HFFc6 (cell line): ENCODE results near the gene FCN1. TPM values are rescaled to one million over a fixed set of nuclear protein-coding genes. Genes with fewer than 3 reads are reported as not detected.

Source experiments
- DNase-seq: peaks from one replicate; pipeline ENCODE4 v3.0.0-alpha.2; 2018
- H3K27ac Mint-ChIP-seq: 2 replicates; pipeline ENCODE4 v1.8.0; 2020; ENCODE audit warnings: mild to moderate bottlenecking, mixed read lengths
- H3K27me3 Mint-ChIP-seq: 2 replicates; pipeline ENCODE4 v1.8.0; 2021; ENCODE audit warnings: mild to moderate bottlenecking, moderate library complexity, mixed read lengths; ENCODE audit not compliant: insufficient read depth
- H3K36me3 Mint-ChIP-seq: 2 replicates; pipeline ENCODE4 v1.8.0; 2021; ENCODE audit warnings: low read depth, mixed read lengths
- H3K4me1 Mint-ChIP-seq: 2 replicates; pipeline ENCODE4 v1.8.0; 2020; ENCODE audit warnings: low read depth, mixed read lengths
- H3K4me3 Mint-ChIP-seq: 2 replicates; pipeline ENCODE4 v1.8.0; 2020; ENCODE audit warnings: mild to moderate bottlenecking, moderate library complexity, mixed read lengths
- H3K9me3 Mint-ChIP-seq: 2 replicates; pipeline ENCODE4 v1.8.0; 2020; ENCODE audit warnings: mild to moderate bottlenecking, mixed read lengths
- CTCF ChIP-seq: fragments of 200-600 bp; sonication (generic); IDR thresholded peaks from 2 replicates; pipeline ENCODE4 v1.5.0; 2021; ENCODE audit warnings: antibody characterized with exemption, mild to moderate bottlenecking
- total RNA-seq, 6 experiments: library from RNA; stranded (reverse); fragmentation: NEBNext Ultra II Directional; extraction: Animal tissue kit (Norgen Biotek cat#: 25700); gene quantifications; 2 replicates in 1 of 6; 3 replicates in 5 of 6; pipeline ENCODE4 v1.2.3, GENCODE V29; 2021

Gene FCN1
- total RNA-seq, 6 experiments from 2014 or later = not detected

GRCh38 chr9:134908524-134909309 lies 9.0 kb downstream of the FCN1 start:
- Mint-ChIP-seq H3K4me3 (no peak overlapping the region), H3K4me1 (no peaks in the 10 kb centered on the region), H3K27ac (no peak overlapping the region), H3K27me3 (peaks cover 29% of the 10 kb centered on the region), H3K9me3 (no peaks in the 10 kb centered on the region), H3K36me3 (no peaks in the 10 kb centered on the region)
- no peak for DNase-seq
- no peak for TF ChIP-seq CTCF

GRCh38 chr9:134902936-134903335 lies 14.8 kb downstream of the FCN1 start:
- H3K9me3 Mint-ChIP-seq = peaks cover 5% of the 10 kb centered on the region
- DNase-seq = no peak
- no peak overlapping the region for H3K27ac Mint-ChIP-seq
- no peaks in the 10 kb centered on the region for H3K4me1 Mint-ChIP-seq
- no peak for TF ChIP-seq CTCF
- H3K36me3 Mint-ChIP-seq = no peaks in the 10 kb centered on the region
- H3K4me3 Mint-ChIP-seq = no peak overlapping the region
- peaks cover 6% of the 10 kb centered on the region for H3K27me3 Mint-ChIP-seq

- peaks cover 5% of the 10 kb centered on the region for H3K9me3 Mint-ChIP-seq
- no peak overlapping the region for H3K4me3 Mint-ChIP-seq
- no peak for DNase-seq
- peaks cover 21% of the 10 kb centered on the region for H3K4me1 Mint-ChIP-seq
- H3K36me3 Mint-ChIP-seq = no peaks in the 10 kb centered on the region
- no peak for TF ChIP-seq CTCF
- H3K27me3 Mint-ChIP-seq = peaks cover 4% of the 10 kb centered on the region
- H3K27ac Mint-ChIP-seq = no peak overlapping the region
Observed at GRCh38 chr9:134899818-134900217, 17.9 kb downstream of the FCN1 start.

GRCh38 chr9:134899168-134899567 lies 18.5 kb downstream of the FCN1 start:
- H3K4me3 Mint-ChIP-seq = no peak overlapping the region
- H3K27me3 Mint-ChIP-seq = peaks cover 2% of the 10 kb centered on the region
- peaks cover 21% of the 10 kb centered on the region for H3K4me1 Mint-ChIP-seq
- no peaks in the 10 kb centered on the region for H3K36me3 Mint-ChIP-seq
- H3K27ac Mint-ChIP-seq = no peak overlapping the region
- DNase-seq = no peak
- peaks cover 5% of the 10 kb centered on the region for H3K9me3 Mint-ChIP-seq
- TF ChIP-seq CTCF = no peak

- Mint-ChIP-seq H3K9me3 (peaks cover 5% of the 10 kb centered on the region), H3K36me3 (no peaks in the 10 kb centered on the region), H3K27ac (no peak overlapping the region), H3K4me3 (no peak overlapping the region), H3K27me3 (peaks cover 2% of the 10 kb centered on the region), H3K4me1 (peaks cover 21% of the 10 kb centered on the region)
- no peak for TF ChIP-seq CTCF
- no peak for DNase-seq
Observed at GRCh38 chr9:134898319-134898718, 19.4 kb downstream of the FCN1 start.
